LNCAP (cell line): ENCODE data around the gene CD5L.

Experiments used
- TF ChIP-seq, protein P1 (sequence below): fragments of 450-650 bp; IDR thresholded peaks from 2 replicates; pipeline ENCODE4 v1.5.1; 2017; ENCODE audit warnings: mild to moderate bottlenecking

CD5L gene

DNA sequence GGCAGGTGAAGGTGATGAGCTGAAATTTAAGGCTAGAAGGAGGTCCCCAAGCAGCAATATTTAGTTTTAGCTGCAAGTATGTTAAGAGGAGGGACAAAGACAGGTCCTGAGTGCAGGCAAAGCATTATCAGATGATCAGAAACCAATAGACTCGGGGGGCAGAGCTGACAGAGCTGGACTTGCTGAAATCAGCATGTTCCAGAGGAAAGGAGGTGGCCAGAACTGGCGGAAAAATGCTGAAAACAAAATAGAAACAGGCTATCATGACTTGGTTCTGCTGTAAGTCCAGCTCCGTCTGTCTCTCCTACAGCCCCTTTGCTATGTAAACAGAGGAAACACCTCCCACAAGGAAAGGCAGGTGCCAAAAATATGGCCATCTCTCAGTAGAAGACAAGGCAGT lies at the start of gene CD5L:
TSS of gene CD5L (minus strand) at position 101 of the 400 bp plus-strand sequence. CDS start 107 bp downstream, outside the sequence.
- TF ChIP-seq, protein P1, sequence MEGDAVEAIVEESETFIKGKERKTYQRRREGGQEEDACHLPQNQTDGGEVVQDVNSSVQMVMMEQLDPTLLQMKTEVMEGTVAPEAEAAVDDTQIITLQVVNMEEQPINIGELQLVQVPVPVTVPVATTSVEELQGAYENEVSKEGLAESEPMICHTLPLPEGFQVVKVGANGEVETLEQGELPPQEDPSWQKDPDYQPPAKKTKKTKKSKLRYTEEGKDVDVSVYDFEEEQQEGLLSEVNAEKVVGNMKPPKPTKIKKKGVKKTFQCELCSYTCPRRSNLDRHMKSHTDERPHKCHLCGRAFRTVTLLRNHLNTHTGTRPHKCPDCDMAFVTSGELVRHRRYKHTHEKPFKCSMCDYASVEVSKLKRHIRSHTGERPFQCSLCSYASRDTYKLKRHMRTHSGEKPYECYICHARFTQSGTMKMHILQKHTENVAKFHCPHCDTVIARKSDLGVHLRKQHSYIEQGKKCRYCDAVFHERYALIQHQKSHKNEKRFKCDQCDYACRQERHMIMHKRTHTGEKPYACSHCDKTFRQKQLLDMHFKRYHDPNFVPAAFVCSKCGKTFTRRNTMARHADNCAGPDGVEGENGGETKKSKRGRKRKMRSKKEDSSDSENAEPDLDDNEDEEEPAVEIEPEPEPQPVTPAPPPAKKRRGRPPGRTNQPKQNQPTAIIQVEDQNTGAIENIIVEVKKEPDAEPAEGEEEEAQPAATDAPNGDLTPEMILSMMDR, result no peak

DNA sequence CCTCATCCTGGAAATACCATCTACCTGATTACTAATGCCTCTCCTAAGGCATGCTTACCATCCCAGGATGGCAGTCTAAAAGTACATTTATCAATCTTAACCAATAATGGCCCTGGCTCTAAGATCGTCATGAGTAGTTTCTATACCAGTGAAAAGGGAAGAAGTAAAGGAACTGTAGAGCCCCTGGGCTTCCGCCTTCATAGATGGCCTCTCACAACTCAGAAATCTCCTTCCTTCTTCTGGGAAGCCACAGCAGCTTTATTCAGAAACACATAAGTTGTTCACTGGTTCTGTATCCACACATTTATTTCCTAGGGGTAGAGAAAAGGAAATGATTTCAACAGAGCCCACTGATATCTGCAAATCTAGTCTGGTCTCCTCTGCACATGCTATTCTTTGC lies 41.0 kb upstream of the CD5L start:
- TF ChIP-seq, protein P1, result no peak

DNA sequence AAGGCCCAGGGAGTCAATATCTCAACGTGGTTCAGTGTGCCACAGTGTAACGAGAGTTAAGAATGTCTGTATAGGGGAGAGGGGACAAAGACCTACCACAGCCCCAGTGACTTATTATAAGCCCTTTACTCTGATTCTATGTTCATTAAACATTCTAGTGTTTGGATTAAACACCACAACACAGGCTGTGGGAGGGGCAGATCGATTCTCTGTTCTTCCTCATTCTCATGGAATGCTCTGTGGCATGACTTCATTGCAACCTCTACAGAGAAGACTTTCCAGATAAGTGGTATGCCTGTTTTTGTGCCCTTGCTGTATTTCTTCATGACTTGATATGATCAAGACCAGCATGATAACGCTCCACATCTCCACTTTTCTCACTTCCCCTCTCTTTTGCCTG lies 39.0 kb upstream of the CD5L start:
- TF ChIP-seq, protein P1, result no peak

DNA sequence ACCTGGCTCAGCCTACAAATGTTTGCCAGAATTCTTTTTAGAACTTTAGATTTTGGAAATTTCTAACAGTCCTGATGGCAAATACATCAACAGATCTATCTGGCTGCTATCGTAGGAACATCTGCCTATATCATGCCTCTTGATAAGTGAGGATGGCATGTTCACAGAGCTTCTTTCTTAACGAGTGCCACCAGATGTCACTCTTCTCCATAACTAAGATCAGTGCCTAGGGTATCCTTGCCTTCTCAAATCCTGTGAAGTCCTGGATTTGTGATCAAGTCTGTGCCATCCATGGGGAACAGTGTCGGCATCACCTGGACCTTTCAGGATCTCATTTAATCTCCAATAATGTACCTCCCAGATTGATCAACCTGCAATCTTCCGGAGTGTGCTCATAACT lies 36.5 kb upstream of the CD5L start:
- TF ChIP-seq, protein P1, result peak; percentile 51

DNA sequence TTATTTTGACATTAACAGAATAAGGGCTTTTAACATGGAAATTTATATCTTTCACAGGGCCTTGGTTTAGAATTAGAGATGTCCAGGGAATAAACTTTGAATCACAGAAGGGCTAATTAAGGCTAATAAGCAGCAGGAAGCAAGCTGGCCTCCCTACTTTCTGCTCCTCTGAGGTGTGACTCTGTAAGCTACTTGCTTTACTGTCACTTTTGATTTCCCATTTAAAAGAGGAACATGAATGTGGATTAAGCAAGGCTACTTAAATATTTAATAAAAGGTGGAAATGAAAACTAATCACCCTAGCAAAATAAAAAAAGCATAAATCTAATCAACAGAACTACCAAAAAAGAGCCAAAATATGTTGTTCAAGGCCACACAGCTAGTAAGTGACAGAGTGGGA lies 28.9 kb upstream of the CD5L start:
- TF ChIP-seq, protein P1, result no peak

DNA sequence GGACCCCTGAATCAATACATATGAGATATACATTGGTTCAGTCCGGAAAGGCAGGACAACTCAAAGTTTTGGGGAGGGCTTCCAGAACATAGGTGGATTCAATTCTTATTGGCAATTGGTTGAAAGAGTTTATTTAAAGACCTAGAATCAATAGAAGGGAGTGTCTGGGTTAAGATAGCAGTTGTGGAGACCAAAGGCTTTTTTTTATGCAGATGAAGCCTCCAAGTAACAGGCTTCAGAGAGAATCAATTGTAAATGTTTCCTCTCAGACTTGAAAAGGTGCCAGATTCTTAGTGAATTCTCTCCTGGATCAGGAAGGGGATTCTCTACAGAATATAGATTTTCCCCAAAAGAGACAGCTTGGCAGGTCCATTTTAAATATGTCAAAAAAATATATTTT lies 27.0 kb upstream of the CD5L start:
- TF ChIP-seq, protein P1, result no peak

DNA sequence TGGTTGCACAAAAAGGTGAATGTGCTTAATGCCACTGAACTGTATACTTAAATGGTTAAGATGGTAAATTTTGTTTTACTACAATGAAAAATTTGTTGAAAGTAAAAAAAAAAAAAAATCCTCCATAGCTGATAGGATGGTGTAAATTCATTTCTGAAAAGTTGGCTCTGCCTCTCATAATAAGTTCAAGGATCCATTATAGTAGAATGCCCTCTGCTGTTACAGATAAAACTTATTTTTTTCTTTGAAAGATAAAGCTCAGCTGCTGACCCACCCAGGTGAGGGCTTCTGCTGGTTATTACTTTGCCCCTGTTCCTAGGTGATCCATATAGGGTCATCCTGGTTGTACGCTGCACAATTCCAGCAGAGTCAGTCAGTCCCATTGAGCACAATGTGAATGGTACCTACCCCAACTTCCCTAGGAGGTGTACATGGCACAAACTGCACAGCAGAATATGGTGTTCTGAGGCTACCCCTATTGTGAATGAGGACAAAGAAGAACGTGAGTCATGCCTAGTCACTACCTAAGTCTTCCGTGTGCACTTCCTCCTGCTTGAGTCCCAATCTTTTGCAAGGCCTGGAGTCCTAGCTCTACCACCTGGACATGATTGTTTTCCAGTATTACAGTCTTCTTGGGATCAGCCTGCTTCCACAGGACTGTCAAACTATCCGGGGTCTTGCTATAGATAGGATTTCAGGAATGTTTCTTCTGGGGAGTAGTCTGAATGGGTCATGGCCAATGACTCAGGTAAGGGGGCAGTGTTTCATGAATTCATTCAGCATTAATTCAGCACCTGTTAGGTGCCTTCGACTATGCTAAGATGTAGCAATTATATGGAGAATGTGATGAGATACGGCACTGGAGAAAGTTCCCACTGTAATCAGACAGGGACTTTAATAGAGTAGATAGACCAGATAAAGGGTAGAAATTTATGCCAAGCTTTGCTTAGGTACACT lies 20.8 kb upstream of the CD5L start:
- TF ChIP-seq, protein P1, result no peak
